Measurements from ENCODE around the gene PLEK.

- TF ChIP-seq, protein P1, sequence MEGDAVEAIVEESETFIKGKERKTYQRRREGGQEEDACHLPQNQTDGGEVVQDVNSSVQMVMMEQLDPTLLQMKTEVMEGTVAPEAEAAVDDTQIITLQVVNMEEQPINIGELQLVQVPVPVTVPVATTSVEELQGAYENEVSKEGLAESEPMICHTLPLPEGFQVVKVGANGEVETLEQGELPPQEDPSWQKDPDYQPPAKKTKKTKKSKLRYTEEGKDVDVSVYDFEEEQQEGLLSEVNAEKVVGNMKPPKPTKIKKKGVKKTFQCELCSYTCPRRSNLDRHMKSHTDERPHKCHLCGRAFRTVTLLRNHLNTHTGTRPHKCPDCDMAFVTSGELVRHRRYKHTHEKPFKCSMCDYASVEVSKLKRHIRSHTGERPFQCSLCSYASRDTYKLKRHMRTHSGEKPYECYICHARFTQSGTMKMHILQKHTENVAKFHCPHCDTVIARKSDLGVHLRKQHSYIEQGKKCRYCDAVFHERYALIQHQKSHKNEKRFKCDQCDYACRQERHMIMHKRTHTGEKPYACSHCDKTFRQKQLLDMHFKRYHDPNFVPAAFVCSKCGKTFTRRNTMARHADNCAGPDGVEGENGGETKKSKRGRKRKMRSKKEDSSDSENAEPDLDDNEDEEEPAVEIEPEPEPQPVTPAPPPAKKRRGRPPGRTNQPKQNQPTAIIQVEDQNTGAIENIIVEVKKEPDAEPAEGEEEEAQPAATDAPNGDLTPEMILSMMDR (IDR thresholded peaks at IDR 0.05; ENCODE audit: insufficient read depth, low read length): no peak
- TF ChIP-seq POLR2AphosphoS5 (IDR thresholded peaks at IDR 0.05; ENCODE audit: low read depth): peak; percentile 100
Measured at GRCh38 chr2:68365087-68365486, at the start of gene PLEK.

Data from HL-60 (cell line).